HG02970 (cell line): ENCODE results near the gene CHAC2.
"Not testable (repeated sequence)": the region's sequence is repeated elsewhere in the genome, so short reads cannot be mapped to it uniquely, and the experiment has no call there.

Source experiments
- ATAC-seq: cut with Tn5 transposase; IDR thresholded peaks from one replicate; pipeline ENCODE4 v1.9.1; 2021; ENCODE audit warnings: mild to moderate bottlenecking, moderate library complexity, moderate number of reproducible peaks; ENCODE audit not compliant: unreplicated experiment, low FRiP score

The CHAC2 gene

DNA sequence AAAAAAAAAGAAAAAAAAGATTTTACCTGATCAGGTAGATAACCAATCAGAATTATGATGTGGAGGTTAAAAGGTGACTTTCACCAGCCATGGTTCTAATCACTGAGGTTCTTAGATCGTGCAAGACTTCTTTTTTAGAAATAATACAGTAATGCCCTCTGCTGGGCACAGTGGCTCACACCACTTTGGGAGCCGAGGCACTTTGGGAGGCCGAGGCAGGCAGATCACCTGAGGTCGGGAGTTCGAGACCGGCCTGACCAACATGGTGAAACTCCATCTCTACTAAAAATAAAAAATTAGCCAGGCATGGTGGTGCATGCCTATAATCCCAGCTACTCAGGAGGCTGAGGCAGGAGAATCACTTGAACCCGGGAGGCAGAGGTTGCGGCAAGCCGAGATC lies 56.0 kb downstream of the CHAC2 start:
- ATAC-seq = not testable (repeated sequence)
